LNCAP (cell line): ENCODE data around the gene MBP.

Experiments
- CTCF ChIP-seq: fragments of 450-650 bp; IDR thresholded peaks from 2 replicates; pipeline ENCODE4 v1.5.1; 2017; ENCODE audit warnings: mild to moderate bottlenecking

MBP gene

GRCh38 chr18:76953583-76954233, 178.9 kb downstream of the MBP start:
- no peak for TF ChIP-seq CTCF

GRCh38 chr18:76953156-76953555, 179.4 kb downstream of the MBP start:
- TF ChIP-seq CTCF = no peak

- TF ChIP-seq CTCF = no peak
These were observed 179.8 kb downstream of the MBP start for GRCh38 chr18:76952747-76953146.

GRCh38 chr18:76951456-76952247, 180.9 kb downstream of the MBP start:
- no peak for TF ChIP-seq CTCF

- no peak for TF ChIP-seq CTCF
These were observed 184.2 kb downstream of the MBP start for GRCh38 chr18:76948345-76948744.

GRCh38 chr18:76943542-76944339, 188.8 kb downstream of the MBP start:
- no peak for TF ChIP-seq CTCF

- no peak for TF ChIP-seq CTCF
These were observed 191.3 kb downstream of the MBP start for GRCh38 chr18:76941284-76941683.
